Body of pancreas (tissue), 4 donors: ENCODE measurements around the gene TRPM5. TPM values are rescaled to one million over a fixed set of nuclear protein-coding genes. Genes with fewer than 3 reads are reported as not detected.
A peak's percentile ranks its signal among the peaks of the same experiment; 100 is the strongest.

Experiments
- ATAC-seq: fragments of 150-250 bp; one replicate; pipeline ENCODE4 v1.9.1; 2016
- DNase-seq, 4 donors: peaks; one replicate each; pipeline ENCODE4 v3.0.0-alpha.2; 2019
- H3K27ac ChIP-seq, 4 donors: fragments of 200-600 bp; sonication (generic); 1 replicate in 3 of 4; 2 replicates in 1 of 4; pipeline versions ENCODE4 v1.5.1 to v1.6.1; 2016 to 2019; ENCODE audit warnings: mild to moderate bottlenecking in 1 of 4, mixed read lengths in 1 of 4, moderate library complexity in 1 of 4
- H3K27me3 ChIP-seq, 2 donors: fragments of 200-600 bp; sonication (generic); one replicate each; pipeline ENCODE4 v1.6.0; 2016; ENCODE audit warnings: mild to moderate bottlenecking in 1 of 2
- H3K36me3 ChIP-seq, 2 donors: fragments of 200-600 bp; sonication (generic); replicated peaks in 1 of 2; 2 replicates each; pipeline ENCODE4 v1.5.1; 2016; ENCODE audit warnings: low read depth in 2 of 2; ENCODE audit not compliant: insufficient read depth in 1 of 2
- H3K4me1 ChIP-seq: fragments of 200-600 bp; sonication (generic); one replicate; pipeline ENCODE4 v1.6.0; 2016
- H3K4me3 ChIP-seq, 2 donors: fragments of 200-600 bp; sonication (generic); 1 replicate in 1 of 2; 2 replicates in 1 of 2; pipeline ENCODE4 v1.5.1; 2016 to 2019
- H3K9me3 ChIP-seq, 3 donors: fragments of 200-600 bp; sonication (generic); 1 replicate in 2 of 3; 2 replicates in 1 of 3; pipeline ENCODE4 v1.5.1; 2016
- CTCF ChIP-seq, 7 experiments: fragments of 450-650 bp in 4 of 7; fragments of 200-600 bp in 3 of 7; sonication (generic) in 3 of 7; IDR thresholded peaks; one replicate each; pipeline ENCODE4 v1.5.1; 2016 to 2019; ENCODE audit warnings: antibody characterized with exemption in 7 of 7
- POLR2A ChIP-seq, 3 donors: fragments of 450-650 bp; IDR thresholded peaks; one replicate each; pipeline ENCODE4 v1.6.1; 2016; ENCODE audit warnings: antibody characterized with exemption in 3 of 3, mild to moderate bottlenecking in 2 of 3
- WGBS, 2 donors: methylation state at CpG; one replicate each; pipeline ENCODE4 v1.1.5; 2017; 5-methylcytosine and 5-hydroxymethylcytosine counted together
- intact Hi-C: fragments of 100-400 bp; cut with DNase I; formaldehyde crosslinking; loops from one replicate; pipeline ENCODE4 v1.15.1; 2023
- total RNA-seq, 2 donors: library from RNA; depleted of rRNA; stranded (reverse); fragments of >200 nt; gene quantifications; one replicate each; pipeline ENCODE4 v1.1.0, GENCODE V29; 2016

The TRPM5 gene
- total RNA-seq, 2 donors from 2014 or later, result under 0.01 to 2.6 TPM

- ATAC-seq (no peak), DNase-seq (no peak)
- Histone ChIP-seq H3K27ac (peak overlapping the region in 3 of 4 donors; percentile 91 to 99 (median 99)), H3K9me3 (no peaks in the 10 kb centered on the region), H3K36me3 (no peaks in the 10 kb centered on the region), H3K27me3 (no peaks in the 10 kb centered on the region), H3K4me3 (no peak overlapping the region), H3K4me1 (peaks cover 60% of the 10 kb centered on the region)
- 82 to 86% methylated on average over 7 to 9 of the region's 9 CpGs for WGBS, 2 donors
- intact Hi-C loops, result no loop called here
- TF ChIP-seq POLR2A (IDR thresholded peaks at IDR 0.05) (no peak), CTCF (IDR thresholded peaks at IDR 0.05) (no peak)
These were observed 21.9 kb upstream of the TRPM5 start for GRCh38 chr11:2466069-2466801.

GRCh38 chr11:2465202-2466068, 21.1 kb upstream of the TRPM5 start:
- 68 to 79% methylated on average over 7 to 19 of the region's 20 CpGs for WGBS, 2 donors
- Histone ChIP-seq H3K27ac (peak overlapping the region; percentile 42 to 99 (median 95)), H3K4me3 (no peak overlapping the region), H3K27me3 (no peaks in the 10 kb centered on the region), H3K9me3 (no peaks in the 10 kb centered on the region), H3K36me3 (no peaks in the 10 kb centered on the region), H3K4me1 (peaks cover 68% of the 10 kb centered on the region)
- DNase-seq, result peak in 3 of 4 donors; percentile 13 to 62 (median 40)
- intact Hi-C loops, result no loop called here
- no peak for TF ChIP-seq POLR2A (IDR thresholded peaks at IDR 0.05)
- no peak for TF ChIP-seq CTCF (IDR thresholded peaks at IDR 0.05)
- ATAC-seq, result no peak

GRCh38 chr11:2464451-2465165, 20.3 kb upstream of the TRPM5 start:
- DNase-seq (peak in 1 of 4 donors; percentile 11), ATAC-seq (no peak)
- intact Hi-C loops, result no loop called here
- Histone ChIP-seq H3K27ac (peak overlapping the region; percentile 62 to 99 (median 95)), H3K9me3 (no peaks in the 10 kb centered on the region), H3K36me3 (no peaks in the 10 kb centered on the region), H3K4me3 (no peak overlapping the region), H3K27me3 (no peaks in the 10 kb centered on the region), H3K4me1 (peaks cover 76% of the 10 kb centered on the region)
- 83 to 94% methylated on average over 9 to 13 of the region's 13 CpGs for WGBS, 2 donors
- TF ChIP-seq CTCF (IDR thresholded peaks at IDR 0.05), result no peak

- 26 to 49% methylated on average over 18 to 25 of the region's 26 CpGs for WGBS, 2 donors
These were observed 19.5 kb upstream of the TRPM5 start for GRCh38 chr11:2463766-2464277.

More at GRCh38 chr11:2463766-2464277, 19.5 kb upstream of the TRPM5 start:
- peak; percentile 4 for ATAC-seq
- H3K4me3 ChIP-seq, result no peak overlapping the region
- peak overlapping the region; percentile 91 to 100 (median 99) for H3K27ac ChIP-seq
- H3K36me3 ChIP-seq, result no peaks in the 10 kb centered on the region
- H3K4me1 ChIP-seq, result peaks cover 84% of the 10 kb centered on the region
- no peaks in the 10 kb centered on the region for H3K27me3 ChIP-seq
- intact Hi-C loops, result no loop called here
- DNase-seq, result peak in 2 of 4 donors; percentile 55 to 70
- no peaks in the 10 kb centered on the region for H3K9me3 ChIP-seq
- no peak for TF ChIP-seq POLR2A (IDR thresholded peaks at IDR 0.05)
- peak in 2 of 7 experiments; percentile 9 to 12 for TF ChIP-seq CTCF (IDR thresholded peaks at IDR 0.05)
